ENCODE measurements around the gene SEMA3C.

SEMA3C gene

DNA sequence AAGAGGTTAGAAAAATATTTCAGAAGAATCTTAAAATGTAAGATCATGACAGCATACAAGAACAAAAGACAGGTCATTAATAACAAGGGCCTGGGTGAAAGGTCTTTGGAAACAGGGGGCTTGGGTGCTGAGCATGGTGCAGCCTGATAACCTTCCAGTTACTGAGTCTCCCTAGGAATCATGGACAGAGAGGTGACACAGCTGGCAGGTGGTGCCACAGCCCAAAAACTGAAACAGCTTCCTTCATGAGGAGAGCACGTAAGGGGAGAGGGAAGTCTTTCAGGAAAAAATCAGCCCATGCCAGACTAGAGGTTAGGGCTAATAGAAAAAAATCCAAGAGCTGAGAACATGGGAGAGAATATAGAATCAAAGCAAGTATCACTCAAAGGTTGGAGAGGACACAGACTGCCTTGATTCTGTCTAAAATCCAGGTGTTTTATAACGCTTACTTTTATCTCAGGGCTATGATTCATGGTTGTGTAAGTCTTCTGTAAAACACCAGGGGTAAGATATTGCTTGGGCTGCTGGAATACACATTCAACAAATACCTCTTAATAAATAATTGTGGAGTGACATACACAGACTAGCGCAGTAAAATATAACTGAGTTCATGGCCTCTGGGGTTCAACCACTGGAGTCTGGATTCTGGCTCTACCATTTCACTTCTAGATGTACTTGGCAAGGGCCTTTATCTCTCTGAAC, 88.1 kb downstream of the SEMA3C start:
- H3K4me3 ChIP-seq (ENCODE audit: low read depth, low read length), result no peak overlapping the region
- no peak overlapping the region; the same call in 1 of the 2 replicates for H3K27ac ChIP-seq (ENCODE audit: extremely low read depth, low read depth, low read length)
- H3K36me3 ChIP-seq (ENCODE audit: control insufficient read depth in 2 of 2, insufficient read depth in 1 of 2, low read length in 2 of 2), result no peaks in the 10 kb centered on the region
- peaks cover 57% of the 10 kb centered on the region for H3K4me1 ChIP-seq (ENCODE audit: control insufficient read depth, insufficient read depth, low read length)
- no peak for TF ChIP-seq ZNF335 (tag by site-specific recombination; conservative IDR thresholded peaks at IDR 0.05)
- TF ChIP-seq, protein P1, sequence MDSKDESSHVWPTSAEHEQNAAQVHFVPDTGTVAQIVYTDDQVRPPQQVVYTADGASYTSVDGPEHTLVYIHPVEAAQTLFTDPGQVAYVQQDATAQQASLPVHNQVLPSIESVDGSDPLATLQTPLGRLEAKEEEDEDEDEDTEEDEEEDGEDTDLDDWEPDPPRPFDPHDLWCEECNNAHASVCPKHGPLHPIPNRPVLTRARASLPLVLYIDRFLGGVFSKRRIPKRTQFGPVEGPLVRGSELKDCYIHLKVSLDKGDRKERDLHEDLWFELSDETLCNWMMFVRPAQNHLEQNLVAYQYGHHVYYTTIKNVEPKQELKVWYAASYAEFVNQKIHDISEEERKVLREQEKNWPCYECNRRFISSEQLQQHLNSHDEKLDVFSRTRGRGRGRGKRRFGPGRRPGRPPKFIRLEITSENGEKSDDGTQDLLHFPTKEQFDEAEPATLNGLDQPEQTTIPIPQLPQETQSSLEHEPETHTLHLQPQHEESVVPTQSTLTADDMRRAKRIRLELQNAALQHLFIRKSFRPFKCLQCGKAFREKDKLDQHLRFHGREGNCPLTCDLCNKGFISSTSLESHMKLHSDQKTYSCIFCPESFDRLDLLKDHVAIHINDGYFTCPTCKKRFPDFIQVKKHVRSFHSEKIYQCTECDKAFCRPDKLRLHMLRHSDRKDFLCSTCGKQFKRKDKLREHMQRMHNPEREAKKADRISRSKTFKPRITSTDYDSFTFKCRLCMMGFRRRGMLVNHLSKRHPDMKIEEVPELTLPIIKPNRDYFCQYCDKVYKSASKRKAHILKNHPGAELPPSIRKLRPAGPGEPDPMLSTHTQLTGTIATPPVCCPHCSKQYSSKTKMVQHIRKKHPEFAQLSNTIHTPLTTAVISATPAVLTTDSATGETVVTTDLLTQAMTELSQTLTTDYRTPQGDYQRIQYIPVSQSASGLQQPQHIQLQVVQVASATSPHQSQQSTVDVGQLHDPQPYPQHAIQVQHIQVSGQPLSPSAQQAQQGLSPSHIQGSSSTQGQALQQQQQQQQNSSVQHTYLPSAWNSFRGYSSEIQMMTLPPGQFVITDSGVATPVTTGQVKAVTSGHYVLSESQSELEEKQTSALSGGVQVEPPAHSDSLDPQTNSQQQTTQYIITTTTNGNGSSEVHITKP (tag by site-specific recombination; IDR thresholded peaks at IDR 0.05), result peak; percentile 47; the same call in 1 of the 2 replicates
- TF ChIP-seq ZEB2 (tag by site-specific recombination; IDR thresholded peaks at IDR 0.05), result peak; percentile 10; the same call in 1 of the 2 replicates
- no peak for TF ChIP-seq ZNF302 (tag by site-specific recombination; IDR thresholded peaks at IDR 0.05; ENCODE audit: low read depth)
- TF ChIP-seq, protein P2, sequence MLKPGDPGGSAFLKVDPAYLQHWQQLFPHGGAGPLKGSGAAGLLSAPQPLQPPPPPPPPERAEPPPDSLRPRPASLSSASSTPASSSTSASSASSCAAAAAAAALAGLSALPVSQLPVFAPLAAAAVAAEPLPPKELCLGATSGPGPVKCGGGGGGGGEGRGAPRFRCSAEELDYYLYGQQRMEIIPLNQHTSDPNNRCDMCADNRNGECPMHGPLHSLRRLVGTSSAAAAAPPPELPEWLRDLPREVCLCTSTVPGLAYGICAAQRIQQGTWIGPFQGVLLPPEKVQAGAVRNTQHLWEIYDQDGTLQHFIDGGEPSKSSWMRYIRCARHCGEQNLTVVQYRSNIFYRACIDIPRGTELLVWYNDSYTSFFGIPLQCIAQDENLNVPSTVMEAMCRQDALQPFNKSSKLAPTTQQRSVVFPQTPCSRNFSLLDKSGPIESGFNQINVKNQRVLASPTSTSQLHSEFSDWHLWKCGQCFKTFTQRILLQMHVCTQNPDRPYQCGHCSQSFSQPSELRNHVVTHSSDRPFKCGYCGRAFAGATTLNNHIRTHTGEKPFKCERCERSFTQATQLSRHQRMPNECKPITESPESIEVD (tag by site-specific recombination; IDR thresholded peaks at IDR 0.05), result peak; percentile 12; the same call in 1 of the 2 replicates
- TF ChIP-seq, protein P3, sequence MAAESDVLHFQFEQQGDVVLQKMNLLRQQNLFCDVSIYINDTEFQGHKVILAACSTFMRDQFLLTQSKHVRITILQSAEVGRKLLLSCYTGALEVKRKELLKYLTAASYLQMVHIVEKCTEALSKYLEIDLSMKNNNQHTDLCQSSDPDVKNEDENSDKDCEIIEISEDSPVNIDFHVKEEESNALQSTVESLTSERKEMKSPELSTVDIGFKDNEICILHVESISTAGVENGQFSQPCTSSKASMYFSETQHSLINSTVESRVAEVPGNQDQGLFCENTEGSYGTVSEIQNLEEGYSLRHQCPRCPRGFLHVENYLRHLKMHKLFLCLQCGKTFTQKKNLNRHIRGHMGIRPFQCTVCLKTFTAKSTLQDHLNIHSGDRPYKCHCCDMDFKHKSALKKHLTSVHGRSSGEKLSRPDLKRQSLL (tag by site-specific recombination; IDR thresholded peaks at IDR 0.05), result peak; percentile 65; the same call in 1 of the 2 replicates
- POLR2A ChIA-PET, result interaction anchor here (0.6 kb wide), 1 partner anchor 59 kb away, joined by 4 read pairs; no protein-coding TSS in a partner anchor
- H3K9me3 ChIP-seq (ENCODE audit: control insufficient read depth, insufficient read depth, low read depth, low read length), result no peaks in the 10 kb centered on the region
- CTCF ChIA-PET, result interaction anchor here (1.5 kb wide), 1 partner anchor 14 kb away, joined by 3 read pairs; no protein-coding TSS in a partner anchor

DNA sequence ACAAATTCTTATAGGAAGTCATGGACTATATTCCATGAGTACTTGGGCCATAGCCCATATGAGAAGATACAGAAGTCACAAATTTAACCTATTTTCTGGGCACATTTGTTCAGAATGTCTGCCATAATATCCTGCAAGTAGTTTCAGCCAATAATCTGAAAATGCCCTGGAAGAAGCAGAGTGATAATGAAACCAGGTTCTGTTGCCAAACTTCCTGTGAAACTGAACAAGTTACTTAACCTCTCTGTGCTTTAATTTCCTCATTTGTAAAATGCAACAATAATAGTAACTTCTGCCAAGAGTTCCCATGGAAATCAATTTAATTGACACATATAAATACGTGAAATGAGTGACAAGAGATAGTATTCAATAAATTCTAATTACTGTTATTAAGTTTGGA, 88.8 kb downstream of the SEMA3C start:
- ChIA-PET CTCF (interaction anchor here (1.5 kb wide), 1 partner anchor 13 kb away, joined by 3 read pairs; no protein-coding TSS in a partner anchor), POLR2A (interaction anchor here (0.6 kb wide), 1 partner anchor 58 kb away, joined by 4 read pairs; no protein-coding TSS in a partner anchor)
- Histone ChIP-seq H3K27ac (ENCODE audit: extremely low read depth, low read depth, low read length) (no peak overlapping the region), H3K4me3 (ENCODE audit: low read depth, low read length) (no peak overlapping the region), H3K4me1 (ENCODE audit: control insufficient read depth, insufficient read depth, low read length) (peaks cover 56% of the 10 kb centered on the region), H3K9me3 (ENCODE audit: control insufficient read depth, insufficient read depth, low read depth, low read length) (no peaks in the 10 kb centered on the region), H3K36me3 (ENCODE audit: control insufficient read depth in 2 of 2, insufficient read depth in 1 of 2, low read length in 2 of 2) (no peaks in the 10 kb centered on the region)
- no peak for TF ChIP-seq ZFP3 (tag by site-specific recombination; IDR thresholded peaks at IDR 0.05; ENCODE audit: low read depth)
- TF ChIP-seq ZNF114 (tag by site-specific recombination; IDR thresholded peaks at IDR 0.05), result no peak
- no peak for TF ChIP-seq ZNF37A (tag by site-specific recombination; IDR thresholded peaks at IDR 0.05)
- TF ChIP-seq ZNF558 (tag by site-specific recombination; IDR thresholded peaks at IDR 0.05), result no peak
- TF ChIP-seq HOXA7 (CRISPR knock-in tag; IDR thresholded peaks at IDR 0.05; ENCODE audit: borderline replicate concordance), result no peak
- no peak for TF ChIP-seq KLF10 (tag by site-specific recombination; IDR thresholded peaks at IDR 0.05)
- TF ChIP-seq SP7 (tag by site-specific recombination; IDR thresholded peaks at IDR 0.05), result no peak
- no peak for TF ChIP-seq ZNF473 (tag by site-specific recombination; IDR thresholded peaks at IDR 0.05)
- no peak for TF ChIP-seq ZBTB1 (tag by site-specific recombination; IDR thresholded peaks at IDR 0.05)
- TF ChIP-seq ZNF292 (tag by site-specific recombination; IDR thresholded peaks at IDR 0.05; ENCODE audit: borderline replicate concordance, low read depth), result no peak
- no peak for TF ChIP-seq ZNF221 (tag by site-specific recombination; IDR thresholded peaks at IDR 0.05; ENCODE audit: borderline replicate concordance)
- TF ChIP-seq, protein P1 (tag by site-specific recombination; IDR thresholded peaks at IDR 0.05), result no peak
- no peak for TF ChIP-seq ZNF776 (tag by site-specific recombination; IDR thresholded peaks at IDR 0.05; ENCODE audit: borderline replicate concordance)
- TF ChIP-seq ZNF785 (tag by site-specific recombination; IDR thresholded peaks at IDR 0.05), result no peak
- TF ChIP-seq ZNF202 (tag by site-specific recombination; IDR thresholded peaks at IDR 0.05; ENCODE audit: borderline replicate concordance), result no peak
- TF ChIP-seq ZNF10 (tag by site-specific recombination; IDR thresholded peaks at IDR 0.05), result no peak
- TF ChIP-seq PRDM1 (tag by site-specific recombination; IDR thresholded peaks at IDR 0.05), result no peak
- TF ChIP-seq ZNF335 (tag by site-specific recombination; conservative IDR thresholded peaks at IDR 0.05), result no peak
